Measurements from ENCODE around the gene EFR3B.

DNA sequence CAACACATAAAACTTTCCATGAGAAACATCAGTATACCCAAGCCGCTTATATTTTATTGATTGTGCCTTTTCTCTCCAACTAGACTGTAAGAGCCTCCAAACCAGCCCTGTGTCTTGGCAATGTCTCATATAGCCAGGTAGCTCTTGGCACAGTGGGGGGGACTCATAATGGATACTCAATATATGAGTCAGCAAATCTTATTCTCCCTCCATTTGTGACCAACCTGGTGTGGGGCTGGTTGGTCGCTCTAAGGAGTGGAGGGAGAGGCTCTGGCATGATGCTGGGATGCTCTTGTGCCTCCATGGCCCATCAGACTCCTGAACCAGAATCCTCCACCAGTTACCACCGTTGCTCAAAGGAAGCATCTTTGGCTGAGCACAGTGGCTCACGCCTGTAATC lies 32.0 kb downstream of the EFR3B start:
- TF ChIP-seq RELA (IDR thresholded peaks at IDR 0.05; ENCODE audit: borderline replicate concordance, partially characterized antibody) (no peak), ZNF24 (IDR thresholded peaks at IDR 0.05) (no peak), RCOR1 (conservative IDR thresholded peaks at IDR 0.05; ENCODE audit: low read depth, low read length) (no peak), RAD21 (IDR thresholded peaks at IDR 0.05; ENCODE audit: insufficient read depth, low read depth, low read length) (no peak)
